ENCODE data around the gene EDN2. TPM values are rescaled to one million over a fixed set of nuclear protein-coding genes. Genes with fewer than 3 reads are reported as not detected.

EDN2 gene
- total and polyA plus RNA-seq, 4 donors, result 0.10 to 0.13 TPM; not detected in 2

DNA sequence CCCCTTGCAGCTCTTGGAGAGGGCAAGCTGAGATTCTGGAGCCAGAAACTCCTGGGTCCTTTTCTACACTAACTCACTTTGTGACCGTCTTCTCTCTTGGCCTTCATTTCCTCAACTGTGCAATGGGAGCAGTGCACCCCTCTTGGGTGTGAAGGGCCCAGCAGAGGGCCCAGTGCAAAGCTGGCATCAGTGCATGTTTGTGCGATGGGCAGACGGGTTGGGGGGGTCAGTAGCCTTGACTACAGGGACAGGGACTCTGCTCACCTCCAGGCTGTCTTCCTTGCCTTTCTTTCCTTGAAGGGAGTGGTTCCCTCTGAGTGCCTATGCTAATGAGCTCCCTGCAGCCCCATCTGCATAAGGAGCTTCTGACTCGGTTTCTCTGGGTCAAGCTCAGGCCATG is 51.0 kb downstream of the EDN2 start:
- DNase-seq (ENCODE audit: low spot score), result no peak
- no peak overlapping the region for H3K9ac ChIP-seq (ENCODE audit: low read depth in 1 of 2, low read length in 2 of 2)
- no peaks in the 10 kb centered on the region for H3K9me3 ChIP-seq (ENCODE audit: control insufficient read depth in 4 of 4, low read length in 3 of 4)
- peaks cover 0 to 3% (median 0%) of the 10 kb centered on the region in 4 donors for H3K27me3 ChIP-seq (ENCODE audit: control insufficient read depth in 4 of 4, insufficient read depth in 4 of 4, low read length in 3 of 4)
- H3K4me1 ChIP-seq (ENCODE audit: control insufficient read depth in 4 of 4, insufficient read depth in 4 of 4, low read length in 3 of 4), result peaks cover 0 to 14% (median 8%) of the 10 kb centered on the region in 4 donors
- H3K36me3 ChIP-seq (ENCODE audit: control insufficient read depth in 4 of 4, insufficient read depth in 3 of 4, low read depth in 1 of 4, low read length in 3 of 4), result no peaks in the 10 kb centered on the region
- no peak overlapping the region for H3K4me3 ChIP-seq (ENCODE audit: low read depth in 1 of 3, low read length in 3 of 3)
- H3K27ac ChIP-seq (ENCODE audit: low read depth in 1 of 2, low read length in 2 of 2), result no peak overlapping the region
- TF ChIP-seq RAD21 (IDR thresholded peaks at IDR 0.05) (no peak), RXRA (IDR thresholded peaks at IDR 0.05) (no peak), CTCF (IDR thresholded peaks at IDR 0.05; ENCODE audit: low read depth, low read length, missing input control) (no peak), SP1 (IDR thresholded peaks at IDR 0.05) (no peak), YY1 (IDR thresholded peaks at IDR 0.05) (no peak), GABPA (IDR thresholded peaks at IDR 0.05 in 1 of 2, conservative IDR thresholded peaks at IDR 0.05 in 1 of 2) (no peak), FOXA2 (IDR thresholded peaks at IDR 0.05) (no peak), REST (IDR thresholded peaks at IDR 0.05) (no peak), TAF1 (conservative IDR thresholded peaks at IDR 0.05) (no peak), ATF3 (IDR thresholded peaks at IDR 0.05) (no peak), FOXA1 (IDR thresholded peaks at IDR 0.05) (no peak), HNF4A (conservative IDR thresholded peaks at IDR 0.05) (no peak), HNF4G (IDR thresholded peaks at IDR 0.05) (no peak), EGR1 (IDR thresholded peaks at IDR 0.05; ENCODE audit: low read depth in 2 of 2) (no peak), NR2F2 (IDR thresholded peaks at IDR 0.05) (no peak), JUND (IDR thresholded peaks at IDR 0.05) (no peak)
- TF ChIP-seq, protein P1, sequence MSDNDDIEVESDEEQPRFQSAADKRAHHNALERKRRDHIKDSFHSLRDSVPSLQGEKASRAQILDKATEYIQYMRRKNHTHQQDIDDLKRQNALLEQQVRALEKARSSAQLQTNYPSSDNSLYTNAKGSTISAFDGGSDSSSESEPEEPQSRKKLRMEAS (IDR thresholded peaks at IDR 0.05), result no peak
- TF ChIP-seq, protein P2, sequence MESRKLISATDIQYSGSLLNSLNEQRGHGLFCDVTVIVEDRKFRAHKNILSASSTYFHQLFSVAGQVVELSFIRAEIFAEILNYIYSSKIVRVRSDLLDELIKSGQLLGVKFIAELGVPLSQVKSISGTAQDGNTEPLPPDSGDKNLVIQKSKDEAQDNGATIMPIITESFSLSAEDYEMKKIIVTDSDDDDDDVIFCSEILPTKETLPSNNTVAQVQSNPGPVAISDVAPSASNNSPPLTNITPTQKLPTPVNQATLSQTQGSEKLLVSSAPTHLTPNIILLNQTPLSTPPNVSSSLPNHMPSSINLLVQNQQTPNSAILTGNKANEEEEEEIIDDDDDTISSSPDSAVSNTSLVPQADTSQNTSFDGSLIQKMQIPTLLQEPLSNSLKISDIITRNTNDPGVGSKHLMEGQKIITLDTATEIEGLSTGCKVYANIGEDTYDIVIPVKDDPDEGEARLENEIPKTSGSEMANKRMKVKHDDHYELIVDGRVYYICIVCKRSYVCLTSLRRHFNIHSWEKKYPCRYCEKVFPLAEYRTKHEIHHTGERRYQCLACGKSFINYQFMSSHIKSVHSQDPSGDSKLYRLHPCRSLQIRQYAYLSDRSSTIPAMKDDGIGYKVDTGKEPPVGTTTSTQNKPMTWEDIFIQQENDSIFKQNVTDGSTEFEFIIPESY (IDR thresholded peaks at IDR 0.05), result no peak
- WGBS, result 82% methylated on average over 4 of the region's 4 CpGs

Data from liver (tissue), 9 donors.